HepG2 (cell line): Measurements from ENCODE around the gene ELOVL6. TPM values are rescaled to one million over a fixed set of nuclear protein-coding genes. Genes with fewer than 3 reads are reported as not detected.

Experiments
- ATAC-seq: fragments of 200-7000 bp; cut with Tn5 transposase; 3 replicates; pipeline ENCODE4 v1.9.1; 2020; ENCODE audit warnings: mild to moderate bottlenecking, moderate library complexity
- BruUV-seq: library from RNA; stranded (reverse); fragments of 400-500 nt; replicated peaks from 2 replicates; lab custom pipeline; 2021; lab: Mats Ljungman, UMichigan
- CTCF ChIA-PET: fragments of 300-600 bp; formaldehyde crosslinking; extraction: SDS; loops from one replicate; lab custom pipeline; 2021; ENCODE audit warnings: low total read pairs, inconsistent platforms, low intra/inter-chr PET ratio; lab: Yijun Ruan, JAX
- POLR2A ChIA-PET: fragments of 350-600 bp; sonication (Branson Sonifier 250); formaldehyde crosslinking; loops from one replicate; lab custom pipeline; 2020; ENCODE audit warnings: antibody characterized with exemption, inconsistent platforms; lab: Yijun Ruan, JAX
- DNase-seq: peaks from one replicate; pipeline ENCODE4 v3.0.0-alpha.2; 2015; ENCODE audit warnings: low spot score
- FAIRE-seq: peaks from 3 replicates; lab custom pipeline; 2011; peaks lifted over from hg19 to GRCh38; lab: Jason Lieb, UNC
- H2AFZ ChIP-seq: one replicate; pipeline ENCODE4 v1.6.1; 2011; ENCODE audit warnings: low read length, inconsistent platforms
- H3K27ac ChIP-seq: fragments of 300-600 bp; 3 replicates; pipeline ENCODE4 v1.8.0; 2011; ENCODE audit warnings: mixed run types, mild to moderate bottlenecking, mixed read lengths, low read length, inconsistent platforms; ENCODE audit not compliant: insufficient read depth; ENCODE audit errors: extremely low read length
- H3K27me3 ChIP-seq, 2 experiments: fragments of 200-600 bp in 1 of 2; 2 replicates in 1 of 2; 3 replicates in 1 of 2; pipeline versions ENCODE4 v1.6.0 to v1.8.0; 2011; ENCODE audit warnings: low read length in 2 of 2, mild to moderate bottlenecking in 2 of 2, moderate library complexity in 2 of 2, inconsistent platforms in 1 of 2; ENCODE audit not compliant: insufficient read depth in 2 of 2, control insufficient read depth in 1 of 2
- H3K36me3 ChIP-seq, 2 experiments: fragments of 200-600 bp in 1 of 2; replicated peaks in 1 of 2; 2 replicates in 1 of 2; 3 replicates in 1 of 2; pipeline versions ENCODE4 v1.5.1 to v1.8.0; 2011; ENCODE audit warnings: low read length in 2 of 2, inconsistent platforms in 1 of 2; ENCODE audit not compliant: insufficient read depth in 2 of 2, control insufficient read depth in 1 of 2
- H3K4me1 ChIP-seq: 2 replicates; pipeline ENCODE4 v1.5.1; 2012; ENCODE audit warnings: low read length, inconsistent platforms; ENCODE audit not compliant: insufficient read depth
- H3K4me2 ChIP-seq: 2 replicates; pipeline ENCODE4 v1.6.0; 2011; ENCODE audit warnings: low read depth, low read length, inconsistent platforms
- H3K4me3 ChIP-seq, 3 experiments: fragments of 200-600 bp in 1 of 3; sonication (generic), shearing (Covaris generic) in 1 of 3; replicated peaks in 1 of 3; 2 replicates each; pipeline ENCODE4 v1.5.1; 2011 to 2016; ENCODE audit warnings: low read length in 3 of 3, inconsistent platforms in 2 of 3, low read depth in 2 of 3, mild to moderate bottlenecking in 2 of 3, control low read depth in 1 of 3, mixed read lengths in 1 of 3; ENCODE audit not compliant: insufficient read depth in 1 of 3
- H3K79me2 ChIP-seq: one replicate; pipeline ENCODE4 v1.6.1; 2011; ENCODE audit warnings: low read length, inconsistent platforms; ENCODE audit not compliant: insufficient read depth
- H3K9ac ChIP-seq: 2 replicates; pipeline ENCODE4 v1.6.0; 2011; ENCODE audit warnings: mild to moderate bottlenecking, low read depth, low read length, inconsistent platforms; ENCODE audit not compliant: insufficient read depth
- H3K9me3 ChIP-seq: 2 replicates; pipeline ENCODE4 v1.5.1; 2012; ENCODE audit warnings: mild to moderate bottlenecking, low read length
- H4K20me1 ChIP-seq: 2 replicates; pipeline ENCODE4 v1.6.0; 2011; ENCODE audit warnings: inconsistent platforms, mild to moderate bottlenecking, low read length, moderate library complexity; ENCODE audit not compliant: insufficient read depth
- CTCF ChIP-seq: sonication (generic); formaldehyde crosslinking; IDR thresholded peaks from 2 replicates; pipeline ENCODE4 v1.5.0; 2020; ENCODE audit warnings: mild to moderate bottlenecking, missing genetic modification reagents, moderate library complexity
- FOSL1 ChIP-seq: sonication (generic); formaldehyde crosslinking; IDR thresholded peaks from 2 replicates; pipeline ENCODE4 v1.9.0; 2021; ENCODE audit warnings: missing genetic modification reagents, borderline replicate concordance
- KLF15 ChIP-seq: sonication (generic); formaldehyde crosslinking; IDR thresholded peaks from 2 replicates; pipeline ENCODE4 v1.8.1; 2023; ENCODE audit warnings: borderline replicate concordance, mild to moderate bottlenecking, inconsistent platforms, missing genetic modification reagents, mixed read lengths
- KLF9 ChIP-seq: IDR thresholded peaks from 2 replicates; pipeline ENCODE4 v1.6.1; 2016; ENCODE audit warnings: low read depth
- MLLT10 ChIP-seq: sonication (generic); formaldehyde crosslinking; IDR thresholded peaks from 2 replicates; pipeline ENCODE4 v1.4.0; 2020; ENCODE audit warnings: missing genetic modification reagents
- NCOA5 ChIP-seq: sonication (generic); formaldehyde crosslinking; IDR thresholded peaks from 2 replicates; pipeline ENCODE4 v1.4.0; 2020; ENCODE audit warnings: missing genetic modification reagents
- NFYC ChIP-seq: IDR thresholded peaks from 2 replicates; pipeline ENCODE4 v1.6.1; 2016; ENCODE audit warnings: missing genetic modification reagents, missing compliant biosample characterization
- RAD21 ChIP-seq: fragments of 450-650 bp; formaldehyde crosslinking; IDR thresholded peaks from 2 replicates; pipeline ENCODE4 v1.5.0; 2020; ENCODE audit warnings: mild to moderate bottlenecking
- RAD51 ChIP-seq: fragments of 450-650 bp; IDR thresholded peaks from 2 replicates; pipeline ENCODE4 v1.6.1; 2016; ENCODE audit warnings: borderline replicate concordance
- SMYD3 ChIP-seq: sonication (generic); formaldehyde crosslinking; IDR thresholded peaks from 2 replicates; pipeline ENCODE4 v1.8.1; 2023; ENCODE audit warnings: mild to moderate bottlenecking, missing genetic modification reagents
- ZBTB20 ChIP-seq: sonication (generic); formaldehyde crosslinking; IDR thresholded peaks from 2 replicates; pipeline ENCODE4 v1.8.1; 2023; ENCODE audit warnings: missing genetic modification reagents, low read depth, mild to moderate bottlenecking, borderline replicate concordance
- ZNF251 ChIP-seq: sonication (generic); formaldehyde crosslinking; IDR thresholded peaks from 2 replicates; pipeline ENCODE4 v1.9.0; 2021; ENCODE audit warnings: mild to moderate bottlenecking, missing genetic modification reagents
- ZNF280B ChIP-seq: sonication (generic); formaldehyde crosslinking; IDR thresholded peaks from 2 replicates; pipeline ENCODE4 v1.5.0; 2020; ENCODE audit warnings: missing genetic modification reagents, mild to moderate bottlenecking, borderline replicate concordance
- ZNF317 ChIP-seq: sonication (generic); formaldehyde crosslinking; IDR thresholded peaks from 2 replicates; pipeline ENCODE4 v1.5.0; 2020; ENCODE audit warnings: mild to moderate bottlenecking, missing genetic modification reagents
- ZNF615 ChIP-seq: sonication (generic); formaldehyde crosslinking; IDR thresholded peaks from 2 replicates; pipeline ENCODE4 v1.5.0; 2020; ENCODE audit warnings: mild to moderate bottlenecking, missing genetic modification reagents, borderline replicate concordance
- ZNF747 ChIP-seq: sonication (generic); formaldehyde crosslinking; IDR thresholded peaks from 2 replicates; pipeline ENCODE4 v1.8.1; 2023; ENCODE audit warnings: missing genetic modification reagents, mild to moderate bottlenecking, borderline replicate concordance
- ZSCAN29 ChIP-seq: sonication (generic); formaldehyde crosslinking; conservative IDR thresholded peaks from 2 replicates; pipeline ENCODE4 v1.4.0; 2020; ENCODE audit warnings: mild to moderate bottlenecking, missing genetic modification reagents
- ZSCAN30 ChIP-seq: sonication (generic); formaldehyde crosslinking; IDR thresholded peaks from 2 replicates; pipeline ENCODE4 v1.5.0; 2020; ENCODE audit warnings: mild to moderate bottlenecking, missing genetic modification reagents
- WGBS: methylation state at CpG from one replicate; pipeline ENCODE4 v1.1.6; 2017; ENCODE audit warnings: low lambda C conversion rate; 5-methylcytosine and 5-hydroxymethylcytosine counted together
- in situ Hi-C: cut with HindIII; loops from 2 replicates; pipeline ENCODE4 v1.10.0; 2017; ENCODE audit warnings: low pct_unique_long_range_greater_than_20kb; ENCODE audit not compliant: extremely low pct_ligation_motif_present
- intact Hi-C: fragments of 100-400 bp; cut with micrococcal nuclease; formaldehyde crosslinking; loops from one replicate; pipeline ENCODE4 v1.10.0; 2022; ENCODE audit not compliant: unreplicated experiment
- polyA plus RNA-seq, 8 experiments: library from polyadenylated mRNA; depleted of rRNA in 3 of 8; stranded (reverse) in 7 of 8; unstranded in 1 of 8; fragments of >200 nt; fragmentation: Illumina TruSeq in 4 of 8; extraction: Trizol in 4 of 8; gene quantifications; 2 replicates each; pipeline versions ENCODE4 v1.2.1 to v1.2.3, GENCODE V29; 2011 to 2016; ENCODE audit warnings: low read depth in 4 of 8, missing spikeins in 1 of 8, mixed read lengths in 1 of 8; ENCODE audit not compliant: insufficient read depth in 1 of 8
- total RNA-seq, 5 experiments: library from RNA; depleted of rRNA; stranded (reverse); fragments of >200 nt; fragmentation: Illumina TruSeq; extraction: Trizol; gene quantifications; 2 replicates each; pipeline ENCODE4 v1.2.3, GENCODE V29; 2016; ENCODE audit warnings: low read depth in 1 of 5

Gene ELOVL6
- total and polyA plus RNA-seq, 2 of the 13 experiments (the other 11 are each of a cell fraction or from before 2014, with no cell fraction given) = 14.1 to 23.2 TPM

- CTCF ChIA-PET = no interaction called here
- in situ Hi-C loops = no loop called here
- H3K79me2 ChIP-seq = no peaks in the 10 kb centered on the region
- H3K9ac ChIP-seq = no peak overlapping the region
- ATAC-seq = no peak
- FAIRE-seq = no peak
- no peak overlapping the region for H3K4me3 ChIP-seq
- H3K9me3 ChIP-seq = no peaks in the 10 kb centered on the region
- H3K4me1 ChIP-seq = 0 out of 2 replicates have a peak, but pooled peaks cover 5% of the 10 kb centered on the region
- no TSS peak for BruUV-seq
- no peak overlapping the region for H2AFZ ChIP-seq
- intact Hi-C loops = no loop called here
- H3K4me2 ChIP-seq = no peak overlapping the region
- TF ChIP-seq ZSCAN30 (CRISPR knock-in tag) = no peak
- no peak for TF ChIP-seq KLF15 (CRISPR knock-in tag)
- no peak for TF ChIP-seq NCOA5 (CRISPR knock-in tag)
- TF ChIP-seq CTCF (CRISPR knock-in tag) = no peak
- TF ChIP-seq, all 625 proteins: peak for 0
- no peaks in the 10 kb centered on the region for H4K20me1 ChIP-seq
- H3K36me3 ChIP-seq = no peaks in the 10 kb centered on the region; a peak in 2 of 5 replicates
- DNase-seq = no peak
- no peaks in the 10 kb centered on the region for H3K27me3 ChIP-seq
- no peak overlapping the region for H3K27ac ChIP-seq
- WGBS = 77% methylated on average over 3 of the region's 3 CpGs
- POLR2A ChIA-PET = no interaction called here
Observed at GRCh38 chr4:110139815-110140214, 58.6 kb downstream of the ELOVL6 start.

GRCh38 chr4:110139111-110139510 lies 59.3 kb downstream of the ELOVL6 start:
- H3K79me2 ChIP-seq = no peaks in the 10 kb centered on the region
- no peak overlapping the region for H3K9ac ChIP-seq
- no peak overlapping the region for H3K4me3 ChIP-seq
- no TSS peak for BruUV-seq
- H3K9me3 ChIP-seq = no peaks in the 10 kb centered on the region
- peaks cover 11% of the 10 kb centered on the region for H3K4me1 ChIP-seq
- POLR2A ChIA-PET = no interaction called here
- no peaks in the 10 kb centered on the region for H3K27me3 ChIP-seq
- no peak overlapping the region for H3K4me2 ChIP-seq
- no peak for ATAC-seq
- FAIRE-seq = no peak
- no peak for DNase-seq
- H4K20me1 ChIP-seq = no peaks in the 10 kb centered on the region
- 72% methylated on average over 3 of the region's 3 CpGs for WGBS
- in situ Hi-C loops = no loop called here
- no peaks in the 10 kb centered on the region; a peak in 2 of 5 replicates for H3K36me3 ChIP-seq
- no peak overlapping the region for H2AFZ ChIP-seq
- intact Hi-C loops = no loop called here
- CTCF ChIA-PET = no interaction called here
- H3K27ac ChIP-seq = no peak overlapping the region
- TF ChIP-seq ZBTB20 (CRISPR knock-in tag) = no peak
- TF ChIP-seq ZNF615 (CRISPR knock-in tag) = no peak
- TF ChIP-seq ZNF747 (CRISPR knock-in tag) = no peak
- TF ChIP-seq ZNF317 (CRISPR knock-in tag) = no peak
- TF ChIP-seq RAD21 = no peak
- no peak for TF ChIP-seq SMYD3 (CRISPR knock-in tag)
- TF ChIP-seq RAD51 = no peak
- TF ChIP-seq ZNF251 = no peak
- no peak for TF ChIP-seq MLLT10
- no peak for TF ChIP-seq ZSCAN29 (CRISPR knock-in tag)
- no peak for TF ChIP-seq NFYC (CRISPR knock-in tag)
- no peak for TF ChIP-seq ZNF280B (CRISPR knock-in tag)
- no peak for TF ChIP-seq FOSL1
- no peak for TF ChIP-seq KLF9 (CRISPR knock-in tag)
